H4 (cell line): Measurements from ENCODE around the gene TLE4. TPM values are rescaled to one million over a fixed set of nuclear protein-coding genes. Genes with fewer than 3 reads are reported as not detected.
A peak's percentile ranks its signal among the peaks of the same experiment; 100 is the strongest.
"Not testable (repeated sequence)": the region's sequence is repeated elsewhere in the genome, so short reads cannot be mapped to it uniquely, and the experiment has no call there.

Experiments used
- DNase-seq: peaks from one replicate; pipeline ENCODE4 v3.0.0-alpha.2; 2015; ENCODE audit warnings: low spot score
- total RNA-seq: library from RNA; depleted of rRNA; stranded (reverse); fragments of >200 nt; shearing (Covaris generic); gene quantifications from 2 replicates; pipeline ENCODE4 v1.2.3, GENCODE V29; 2014; rRNA removed

Gene TLE4
- 27.8 and 32.1 TPM in 2 replicates for total RNA-seq

DNA sequence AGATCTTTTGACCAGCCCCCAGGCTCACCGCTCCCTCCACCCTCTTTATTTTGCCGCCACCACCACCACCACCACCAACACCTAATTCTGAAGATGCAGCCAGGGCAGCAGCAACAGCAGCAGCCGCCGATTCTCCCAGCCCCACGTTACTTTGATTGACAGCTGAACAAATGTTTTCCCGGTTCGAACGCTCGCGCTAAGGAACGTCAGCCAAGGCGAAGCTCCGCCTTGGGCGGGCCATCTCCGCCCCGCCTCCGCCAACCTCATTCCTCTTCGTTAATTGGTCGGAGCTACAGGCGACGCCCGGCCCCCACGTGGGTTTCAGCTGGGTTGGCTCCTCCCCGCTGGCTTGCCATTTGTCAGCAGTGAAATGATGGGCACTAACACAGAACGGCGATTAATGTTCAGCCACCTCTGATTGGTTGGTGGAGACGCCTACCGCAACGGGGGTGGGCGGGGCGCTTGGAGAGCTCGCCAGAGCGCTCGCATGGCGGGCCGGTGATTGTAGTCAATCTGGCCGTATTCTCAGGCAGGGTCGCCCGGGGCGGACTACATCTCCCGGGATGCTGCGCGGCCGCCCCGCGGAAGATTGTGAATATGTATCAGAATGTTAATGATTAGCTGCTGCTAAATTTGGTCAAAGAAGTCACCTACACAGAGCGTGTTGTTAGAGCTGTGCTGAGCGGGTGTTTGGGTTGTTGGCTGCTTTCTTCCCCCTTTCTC, at the start of gene TLE4:
TLE4 (plus strand) TSS at position 657 of the 723 bp plus-strand sequence. CDS start 826 bp downstream, outside the sequence.
- DNase-seq = peak; percentile 100

DNA sequence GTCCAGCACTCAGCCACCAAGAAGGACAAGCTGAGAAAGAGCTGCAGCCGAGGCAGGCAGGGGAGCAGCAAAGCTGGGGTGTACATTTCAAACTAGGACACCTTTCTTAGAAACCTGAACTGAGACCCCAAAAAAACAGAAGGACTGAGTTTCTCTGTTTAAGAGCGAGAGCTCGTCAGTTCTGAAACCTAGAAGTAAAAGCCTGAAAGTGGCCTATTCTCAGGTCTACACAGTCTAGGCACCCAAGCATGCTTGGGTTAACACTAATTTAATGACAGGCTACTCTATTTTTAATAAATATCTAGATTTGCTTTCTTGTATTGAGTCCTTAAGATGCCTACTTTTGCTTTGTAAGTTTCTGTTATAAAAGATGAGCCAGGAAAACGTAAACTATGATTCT, 49.0 kb upstream of the TLE4 start:
- no peak for DNase-seq

GRCh38 chr9:79524266-79524665, 47.5 kb upstream of the TLE4 start:
- DNase-seq = no peak

DNA sequence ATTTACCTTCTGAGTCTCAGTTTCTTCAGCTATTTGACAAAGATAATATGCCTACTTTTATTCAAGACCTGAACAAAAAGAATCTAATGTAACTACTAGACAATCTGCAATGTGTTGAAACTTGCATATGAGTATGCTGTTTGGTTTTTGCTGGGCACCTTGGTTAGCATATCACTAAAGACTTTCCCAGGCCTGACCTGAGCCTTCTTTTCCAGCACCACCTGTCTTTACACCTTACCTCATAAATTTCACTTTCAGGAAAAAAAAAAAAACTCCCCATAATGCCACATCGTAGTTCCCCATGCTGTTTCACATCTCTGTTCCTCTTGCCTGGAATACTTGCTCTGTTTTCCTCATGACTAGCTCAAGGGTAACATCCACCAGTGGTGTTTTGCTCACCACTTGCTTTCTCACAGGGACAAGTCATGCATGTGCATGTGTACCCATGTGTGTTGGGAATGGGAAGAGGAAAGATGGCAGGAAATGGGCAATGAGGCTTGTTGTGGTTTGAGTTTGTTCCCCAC, 45.6 kb upstream of the TLE4 start:
- DNase-seq = no peak

GRCh38 chr9:79535534-79535933, 36.2 kb upstream of the TLE4 start:
- DNase-seq = no peak

DNA sequence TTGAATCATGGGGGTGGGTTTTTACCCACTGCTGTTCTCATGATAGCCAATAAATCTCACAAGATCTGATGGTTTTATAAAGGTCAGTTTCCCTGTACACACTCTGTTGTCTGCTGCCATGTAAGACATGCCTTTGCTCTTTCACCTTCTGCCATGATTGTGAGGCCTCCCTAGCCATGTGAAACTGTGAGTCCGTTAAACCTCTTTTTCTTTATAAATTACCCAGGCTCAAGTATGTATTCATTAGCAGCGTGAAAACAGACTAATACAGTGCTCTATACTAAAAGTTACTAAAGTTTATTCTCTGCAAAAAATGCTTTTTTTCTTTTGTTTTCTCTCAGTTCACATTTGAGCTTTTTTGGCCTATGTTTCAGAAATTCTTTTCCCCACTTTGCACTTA, 33.9 kb upstream of the TLE4 start:
- no peak for DNase-seq

GRCh38 chr9:79542735-79543620, 28.8 kb upstream of the TLE4 start:
- no peak for DNase-seq

GRCh38 chr9:79544375-79544774, 27.4 kb upstream of the TLE4 start:
- DNase-seq = not testable (repeated sequence)

GRCh38 chr9:79551586-79551985, 20.2 kb upstream of the TLE4 start:
- DNase-seq = no peak

- DNase-seq = no peak
Measured at GRCh38 chr9:79551994-79552393, 19.8 kb upstream of the TLE4 start.

DNA sequence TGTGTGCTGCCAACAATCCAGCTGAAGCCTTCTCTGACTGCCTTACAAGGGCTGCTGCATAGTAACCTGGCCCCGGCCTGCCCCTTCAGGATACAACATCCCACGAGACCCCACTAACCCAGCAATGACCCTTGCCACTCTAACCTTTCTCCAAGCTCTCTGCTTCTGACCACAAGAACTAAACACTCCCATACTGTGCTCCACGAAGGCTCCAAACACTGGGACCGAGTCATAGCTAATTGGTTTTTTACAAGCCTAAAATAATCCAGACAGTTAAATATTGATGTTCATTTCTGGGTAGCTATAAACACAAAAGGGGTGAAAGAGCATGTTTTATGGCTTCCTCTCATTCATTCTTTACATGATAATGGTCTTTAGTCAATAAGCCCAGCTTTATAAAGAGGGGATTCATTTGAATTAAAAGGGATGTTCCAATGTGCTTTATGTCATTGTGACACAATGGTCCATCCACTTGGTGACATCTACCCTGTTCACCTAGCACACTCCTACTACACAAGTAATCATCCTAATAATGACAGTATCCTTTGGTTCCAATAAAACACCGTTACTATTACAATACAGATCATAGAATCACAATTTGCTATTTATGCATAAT, 16.2 kb upstream of the TLE4 start:
- DNase-seq = peak; percentile 36

GRCh38 chr9:79559495-79560181, 12.1 kb upstream of the TLE4 start:
- DNase-seq = no peak

- DNase-seq = no peak
Measured at GRCh38 chr9:79562749-79563386, 8.9 kb upstream of the TLE4 start.

- DNase-seq = no peak
Measured at GRCh38 chr9:79564105-79564504, 7.7 kb upstream of the TLE4 start.

DNA sequence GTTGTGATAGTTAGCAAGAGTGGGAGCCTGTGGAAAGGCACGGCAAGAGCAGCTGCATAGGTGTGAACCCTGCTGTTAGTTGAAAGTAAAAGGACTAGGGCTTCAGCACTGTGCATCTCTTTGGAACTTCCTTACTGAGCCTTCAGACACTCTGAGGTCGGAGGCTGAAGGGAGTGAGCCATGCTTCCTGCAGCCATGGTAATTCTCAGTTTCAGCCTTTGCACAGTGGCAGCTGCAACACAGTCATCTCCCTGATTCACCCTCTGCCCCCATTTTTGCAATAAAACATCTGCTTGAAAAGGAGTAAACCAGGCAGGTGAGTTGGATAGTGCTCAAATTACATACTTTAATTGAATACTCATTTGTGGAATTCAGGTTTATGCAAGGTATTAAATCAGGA, 6.5 kb upstream of the TLE4 start:
- DNase-seq = no peak

DNA sequence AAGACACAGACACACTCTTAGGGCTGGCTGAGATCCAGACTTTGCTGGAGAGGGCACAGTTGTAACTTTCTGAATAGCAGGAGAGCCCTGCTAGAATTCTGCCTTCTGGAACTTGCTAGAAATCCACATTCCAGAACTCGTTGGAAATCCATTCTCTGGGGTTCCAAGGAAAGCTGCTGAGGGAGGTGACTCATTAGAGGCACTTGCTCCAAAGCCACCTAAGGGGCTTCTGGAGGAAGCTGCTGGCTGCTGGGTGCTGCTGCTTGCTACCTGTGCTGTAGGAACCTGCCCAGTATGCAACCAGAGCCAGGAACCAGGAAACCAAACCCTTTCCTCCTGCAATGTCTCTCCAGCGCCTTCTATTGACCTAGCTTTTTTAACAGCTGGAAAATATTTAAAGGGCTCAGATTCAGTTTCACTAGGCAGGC, 4.1 kb upstream of the TLE4 start:
- DNase-seq = no peak

DNA sequence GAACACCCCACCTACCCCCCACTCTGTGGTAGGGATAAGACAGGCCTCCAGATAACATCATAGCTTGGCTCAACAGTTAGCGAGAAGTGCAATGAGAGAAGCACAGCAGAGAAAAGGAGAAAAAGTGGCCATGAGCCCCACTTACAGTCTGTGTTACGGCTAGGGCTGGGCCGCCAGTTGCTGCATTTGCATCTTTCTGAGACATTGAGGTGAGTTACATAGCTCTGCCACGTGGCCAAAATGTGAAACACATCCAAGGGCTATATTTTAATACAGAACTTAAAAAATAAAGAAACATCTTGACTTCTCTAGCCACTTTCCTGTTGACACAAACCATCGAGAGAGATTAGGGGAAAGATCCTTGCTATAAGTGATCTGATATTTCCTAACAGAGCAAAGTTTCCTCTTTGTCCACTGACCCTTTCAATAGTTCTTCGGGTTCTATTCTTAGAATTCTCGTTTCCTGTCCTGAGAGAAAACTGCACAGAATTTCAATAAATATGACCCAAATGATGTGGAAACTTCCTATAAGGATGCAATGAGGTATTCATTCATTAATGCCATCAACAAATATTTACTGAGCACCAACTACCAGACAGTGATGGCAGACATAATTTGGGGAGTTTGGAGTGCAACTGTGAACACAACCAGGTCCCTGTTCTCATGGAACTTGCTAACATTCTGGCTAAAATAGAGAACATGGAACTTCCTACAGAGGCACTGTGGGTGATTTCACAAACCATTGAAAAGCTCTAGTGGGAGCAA, 3.2 kb upstream of the TLE4 start:
- no peak for DNase-seq

DNA sequence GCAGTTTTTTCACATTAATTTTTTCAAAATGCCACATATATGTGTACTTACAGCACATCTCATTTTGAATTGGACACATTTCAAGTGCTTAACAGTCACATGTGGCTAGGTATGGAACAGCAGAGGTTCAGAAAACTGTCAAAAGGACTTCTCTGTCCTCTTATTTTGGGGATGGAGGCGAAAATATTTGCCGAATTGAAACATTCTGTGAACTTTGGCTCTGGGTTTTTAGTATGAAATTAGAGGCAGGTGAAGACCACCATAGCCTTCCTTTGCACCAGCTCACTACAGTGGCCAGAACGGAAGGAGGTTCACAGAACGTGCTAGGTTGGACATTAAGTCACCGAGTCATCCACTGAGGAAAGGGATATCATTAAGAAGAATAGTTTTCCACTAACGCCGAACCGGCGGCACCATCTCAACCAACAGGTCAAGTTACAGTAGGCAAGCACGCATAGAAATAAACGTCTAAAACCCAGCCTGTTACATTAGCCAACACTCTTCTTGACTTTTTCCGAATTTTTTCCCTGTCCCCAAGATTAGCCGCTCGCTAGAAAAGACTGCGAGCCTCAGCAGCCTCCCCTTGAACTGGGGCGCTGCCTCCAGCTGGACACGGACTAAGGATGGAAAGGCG, 1.8 kb upstream of the TLE4 start:
- DNase-seq = no peak

DNA sequence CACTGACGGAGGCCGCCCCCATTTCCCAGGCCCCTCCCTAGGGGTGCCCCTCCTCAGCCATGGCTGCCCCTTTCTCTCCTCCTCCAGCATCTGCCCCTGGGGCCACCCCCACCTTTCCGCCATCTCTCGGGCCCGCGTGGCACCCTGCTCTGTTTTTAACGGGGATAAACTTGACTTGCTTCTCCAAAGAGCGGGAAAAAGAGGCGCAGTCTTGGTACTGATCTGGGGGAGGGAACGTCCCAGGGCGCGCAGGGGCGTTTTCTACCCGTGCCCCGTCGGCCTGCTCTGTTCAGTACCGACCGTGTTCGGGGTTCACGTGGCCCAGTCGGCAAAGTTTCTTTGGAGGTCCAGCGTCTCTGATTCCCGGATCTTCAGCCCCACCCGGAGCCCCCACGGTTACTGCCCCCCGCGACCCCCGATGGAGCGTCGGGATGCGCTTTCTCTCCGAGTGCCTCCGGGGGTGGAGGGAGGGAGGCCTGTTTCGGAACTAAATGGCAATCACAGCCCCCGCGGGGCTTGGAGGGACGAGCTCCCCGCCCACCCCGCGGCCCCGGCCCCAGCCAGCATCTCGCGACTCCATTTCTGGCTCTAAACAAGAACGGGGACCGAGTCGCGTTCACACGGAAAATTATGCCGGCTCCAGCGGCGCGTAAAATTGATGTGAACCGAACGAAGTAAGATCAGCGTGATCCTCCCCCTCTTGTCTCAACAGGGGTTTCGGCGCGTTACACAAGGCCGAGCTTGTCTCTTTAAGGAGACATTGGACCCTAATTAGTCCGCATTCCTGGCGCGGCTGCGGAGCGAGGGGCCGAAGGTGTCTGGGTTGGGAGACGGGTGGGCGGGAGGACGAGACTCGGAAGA, 1.1 kb upstream of the TLE4 start:
- DNase-seq = peak; percentile 33
